Measurements from ENCODE around the gene SLC7A4.
A peak's percentile ranks its signal among the peaks of the same experiment; 100 is the strongest.
"Not testable (repeated sequence)": the region's sequence is repeated elsewhere in the genome, so short reads cannot be mapped to it uniquely, and the experiment has no call there.

SLC7A4 gene

GRCh38 chr22:21009638-21010425, 22.5 kb downstream of the SLC7A4 start:
- no peaks in the 10 kb centered on the region for H3K27me3 ChIP-seq (replicated peaks)
- H3K4me3 ChIP-seq (ENCODE audit: low read depth, low read length), result no peak overlapping the region
- no peak overlapping the region for H3K27ac ChIP-seq
- DNase-seq, result peak; percentile 20
- TF ChIP-seq CTCF (IDR thresholded peaks at IDR 0.05; ENCODE audit: low read depth, low read length, missing control alignments), result no peak
- in situ Hi-C loops (cut with HindIII; ENCODE audit: low pct_ligation_motif_present, low sequenced_read_pairs), result no loop called here
- no peaks in the 10 kb centered on the region for H3K36me3 ChIP-seq (replicated peaks)

GRCh38 chr22:21009208-21009607, 23.2 kb downstream of the SLC7A4 start:
- DNase-seq; H3K36me3 ChIP-seq (replicated peaks); H3K27ac ChIP-seq; H3K4me3 ChIP-seq (ENCODE audit: low read depth, low read length); H3K27me3 ChIP-seq (replicated peaks); in situ Hi-C loops (cut with HindIII; ENCODE audit: low pct_ligation_motif_present, low sequenced_read_pairs): not testable (repeated sequence)

- H3K4me3 ChIP-seq (ENCODE audit: low read depth, low read length), result no peak overlapping the region
- in situ Hi-C loops (cut with HindIII; ENCODE audit: low pct_ligation_motif_present, low sequenced_read_pairs), result no loop called here
- H3K36me3 ChIP-seq (replicated peaks), result peaks cover 8% of the 10 kb centered on the region
- no peak for DNase-seq
- no peaks in the 10 kb centered on the region for H3K27me3 ChIP-seq (replicated peaks)
- no peak overlapping the region for H3K27ac ChIP-seq
- TF ChIP-seq CTCF (IDR thresholded peaks at IDR 0.05; ENCODE audit: low read depth, low read length, missing control alignments), result no peak
These were observed 28.6 kb downstream of the SLC7A4 start for GRCh38 chr22:21003782-21004181.

- Histone ChIP-seq H3K4me3 (ENCODE audit: low read depth, low read length) (peak within 1 kb of the TSS; percentile 71), H3K27me3 (replicated peaks) (no peaks in the 10 kb centered on the region), H3K36me3 (replicated peaks) (peaks cover 21% of the 10 kb centered on the region), H3K27ac (peak within 1 kb of the TSS; percentile 98)
- peak; percentile 94 for DNase-seq
- in situ Hi-C loops (cut with HindIII; ENCODE audit: low pct_ligation_motif_present, low sequenced_read_pairs), result no loop called here
- no peak for TF ChIP-seq CTCF (IDR thresholded peaks at IDR 0.05; ENCODE audit: low read depth, low read length, missing control alignments)
These were observed 30.6 kb downstream of the SLC7A4 start, which contains the start of gene THAP7 for GRCh38 chr22:21001601-21002325. Gene THAP7 (minus strand): TSS chr22:21002118. CDS start chr22:21001911, 207 bp downstream.

GRCh38 chr22:21000987-21001600, 31.3 kb downstream of the SLC7A4 start:
- peaks cover 27% of the 10 kb centered on the region for H3K36me3 ChIP-seq (replicated peaks)
- no peak for DNase-seq
- no peaks in the 10 kb centered on the region for H3K27me3 ChIP-seq (replicated peaks)
- in situ Hi-C loops (cut with HindIII; ENCODE audit: low pct_ligation_motif_present, low sequenced_read_pairs), result no loop called here
- H3K27ac ChIP-seq, result peak overlapping the region; percentile 98
- peak overlapping the region; percentile 71 for H3K4me3 ChIP-seq (ENCODE audit: low read depth, low read length)
- no peak for TF ChIP-seq CTCF (IDR thresholded peaks at IDR 0.05; ENCODE audit: low read depth, low read length, missing control alignments)

Data from brain microvascular endothelial cell (primary cell).